Raji (cell line): ENCODE measurements around the gene SERGEF.

Source experiments
- POLR2A ChIP-seq: IDR thresholded peaks from 2 replicates; pipeline ENCODE4 v1.6.1; 2011; ENCODE audit warnings: low read depth, low read length, control low read depth; ENCODE audit not compliant: insufficient read depth

Gene SERGEF

DNA sequence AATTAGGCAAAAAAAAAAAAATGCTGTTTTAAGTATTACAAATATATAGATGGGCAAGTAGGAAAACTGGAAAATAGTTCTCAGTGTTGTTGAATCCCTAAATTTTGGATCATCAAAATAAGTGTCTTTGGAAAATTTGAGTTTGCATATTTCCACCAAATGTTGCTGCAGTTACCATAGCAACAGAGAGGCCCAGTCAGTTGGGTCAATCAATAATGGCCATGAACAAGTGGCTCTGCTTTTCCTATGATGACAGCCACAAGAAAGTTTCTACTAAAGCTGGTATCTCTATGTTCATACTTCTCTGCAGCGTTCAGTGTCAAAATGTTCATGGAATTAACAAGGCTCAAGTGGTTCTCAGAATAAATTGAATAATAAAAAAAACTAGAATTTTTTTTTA is 79.1 kb downstream of the SERGEF start:
- TF ChIP-seq POLR2A: no peak

DNA sequence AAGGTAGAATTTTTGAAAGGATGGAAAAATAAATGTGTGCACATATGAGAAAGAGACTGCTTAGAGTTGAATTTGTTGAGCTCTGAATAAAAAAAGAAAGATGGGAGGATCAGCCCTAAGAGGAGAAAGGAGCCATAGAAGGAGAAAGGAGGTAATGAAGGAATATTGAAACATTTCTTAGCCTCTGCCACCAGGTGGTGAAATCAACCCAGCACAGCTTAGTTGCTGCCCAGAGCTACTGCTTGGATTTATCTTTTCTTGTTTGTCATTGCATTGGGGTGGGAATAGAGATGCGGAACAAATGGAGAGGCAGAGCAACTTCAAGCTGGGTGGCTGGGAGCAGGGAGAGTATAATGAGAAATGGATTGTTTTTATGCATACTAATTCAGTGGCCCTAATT is 80.4 kb downstream of the SERGEF start:
- no peak for TF ChIP-seq POLR2A

DNA sequence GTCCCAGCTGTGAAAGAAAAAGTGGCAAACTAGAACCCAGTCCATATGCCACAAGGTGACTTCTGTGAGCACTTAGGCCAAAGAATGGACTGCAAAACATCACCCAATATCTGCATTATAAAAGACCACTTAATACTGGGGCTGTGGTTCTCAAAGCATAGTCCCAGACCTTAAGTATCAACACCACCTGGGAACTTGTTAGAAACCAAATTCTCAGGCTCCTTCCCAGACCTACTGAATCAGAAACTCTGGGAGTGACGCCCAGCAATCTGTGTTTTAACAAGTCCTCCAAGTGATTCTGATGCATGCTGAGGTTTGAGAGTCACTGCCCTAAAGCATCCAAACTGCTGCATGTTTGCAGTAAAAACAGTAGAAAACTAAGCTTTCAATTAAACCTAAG is 81.3 kb downstream of the SERGEF start:
- no peak for TF ChIP-seq POLR2A

DNA sequence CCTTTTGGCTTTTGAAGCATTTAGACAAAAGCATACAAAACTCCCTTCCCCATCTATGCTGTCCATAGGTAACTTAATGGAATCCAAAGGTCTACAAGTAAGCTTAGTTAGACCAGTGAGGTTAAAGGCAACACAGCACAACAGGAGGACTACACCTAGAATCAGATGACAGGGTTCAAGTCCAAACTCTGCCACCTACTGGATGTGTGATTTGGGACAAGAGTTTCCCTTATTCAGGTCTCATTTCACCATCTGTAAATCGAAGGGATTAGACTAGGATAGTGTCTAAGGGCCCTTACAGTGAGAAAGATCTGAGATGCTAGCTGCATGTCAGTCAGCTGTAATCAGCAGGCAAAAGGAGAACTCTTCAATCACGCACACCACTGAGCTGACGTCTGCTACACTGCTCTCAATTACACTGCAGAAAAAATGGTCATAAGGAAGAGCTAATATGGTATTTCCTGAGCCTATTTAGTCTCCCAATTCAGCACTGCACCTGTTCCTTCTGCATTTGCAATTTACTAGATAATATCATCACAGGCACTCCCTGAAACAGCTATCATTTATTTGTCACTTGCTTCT is 82.2 kb downstream of the SERGEF start:
- no peak for TF ChIP-seq POLR2A

DNA sequence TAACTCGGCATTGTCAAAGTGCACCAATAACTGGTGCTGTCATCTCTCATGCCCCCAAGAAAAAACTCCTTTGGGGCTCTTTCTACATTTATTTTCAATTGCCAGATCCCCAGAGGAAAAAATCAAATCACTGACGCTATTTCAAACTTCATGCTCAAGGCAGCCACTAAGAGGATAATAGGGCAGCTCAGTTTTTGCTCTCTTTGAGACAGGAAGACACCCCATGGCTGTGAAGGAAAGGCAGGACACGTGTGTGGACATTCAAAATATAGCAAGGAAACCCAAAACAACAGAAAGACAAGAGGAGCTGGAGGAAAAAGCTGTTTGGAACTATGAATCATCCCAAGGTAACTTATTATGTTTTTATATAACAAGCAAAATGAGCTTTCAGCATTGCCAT is 83.7 kb downstream of the SERGEF start:
- TF ChIP-seq POLR2A: no peak

DNA sequence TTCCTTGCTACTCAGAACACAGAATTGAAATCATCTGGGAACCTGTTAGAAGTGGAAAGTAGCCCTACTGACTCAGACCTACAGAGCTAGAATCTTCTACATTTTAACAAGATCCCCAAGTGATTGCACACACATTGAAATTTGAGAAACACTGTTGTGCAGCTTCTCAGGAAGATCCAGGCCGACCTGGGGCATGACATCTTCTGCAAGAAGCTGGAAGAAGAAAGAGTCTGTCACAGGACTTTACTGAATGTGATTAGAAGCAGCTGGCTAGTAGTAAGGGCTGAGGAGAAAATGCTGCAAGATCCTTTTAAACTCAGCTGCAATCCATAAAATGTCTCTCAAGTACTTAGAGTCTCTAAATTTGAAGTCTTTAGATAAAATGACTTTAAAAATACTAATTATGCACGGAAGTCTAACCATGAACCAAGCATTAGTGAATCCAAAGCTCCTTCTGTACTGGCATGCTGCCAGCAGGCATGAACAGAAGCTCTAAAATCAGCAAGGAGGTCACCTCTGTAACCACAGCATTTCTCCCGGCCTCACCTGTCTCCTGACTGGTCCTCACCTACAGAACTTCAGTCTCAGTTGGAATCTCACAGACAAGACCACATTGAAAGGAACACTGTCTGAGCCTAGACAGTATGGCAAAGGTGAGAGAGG is 85.0 kb downstream of the SERGEF start:
- TF ChIP-seq POLR2A: no peak

DNA sequence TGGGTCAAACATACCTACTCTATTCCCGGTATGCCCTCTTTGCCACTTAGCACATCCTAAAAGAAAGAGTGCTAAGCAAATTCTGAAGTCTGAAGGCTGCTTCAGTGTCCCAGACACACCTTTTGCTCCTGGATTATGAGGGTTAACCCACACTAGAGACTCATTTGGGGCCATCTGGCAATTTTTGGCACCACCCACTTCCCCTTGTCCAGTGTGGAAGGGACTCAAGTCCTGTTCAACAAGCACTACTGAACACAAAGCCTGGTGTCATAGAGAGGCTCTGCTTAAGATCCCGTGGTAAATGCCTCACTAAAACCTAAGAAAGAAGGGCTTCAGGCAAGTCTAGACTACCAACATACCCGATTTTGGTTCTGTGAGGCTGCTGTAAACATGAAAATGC is 85.8 kb downstream of the SERGEF start:
- no peak for TF ChIP-seq POLR2A

DNA sequence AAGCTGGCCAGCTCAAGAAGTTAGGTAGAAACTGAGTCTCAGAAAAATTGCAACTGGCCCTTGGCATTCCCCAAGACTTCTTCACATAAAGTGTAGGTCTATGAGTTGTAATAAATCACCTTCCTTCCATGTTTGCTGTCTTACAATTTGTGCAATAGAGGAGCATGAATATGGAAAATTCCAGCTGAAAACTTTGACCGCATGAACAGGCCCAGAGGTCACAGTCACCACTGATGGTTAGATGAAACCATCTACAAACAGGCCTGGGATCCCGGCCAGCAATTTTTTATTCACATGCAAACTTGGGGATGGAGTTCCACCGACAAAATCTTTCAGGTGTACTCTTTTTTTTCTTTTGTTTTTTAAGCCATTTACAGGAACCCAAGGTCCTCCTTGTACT is 88.1 kb downstream of the SERGEF start:
- TF ChIP-seq POLR2A: no peak

DNA sequence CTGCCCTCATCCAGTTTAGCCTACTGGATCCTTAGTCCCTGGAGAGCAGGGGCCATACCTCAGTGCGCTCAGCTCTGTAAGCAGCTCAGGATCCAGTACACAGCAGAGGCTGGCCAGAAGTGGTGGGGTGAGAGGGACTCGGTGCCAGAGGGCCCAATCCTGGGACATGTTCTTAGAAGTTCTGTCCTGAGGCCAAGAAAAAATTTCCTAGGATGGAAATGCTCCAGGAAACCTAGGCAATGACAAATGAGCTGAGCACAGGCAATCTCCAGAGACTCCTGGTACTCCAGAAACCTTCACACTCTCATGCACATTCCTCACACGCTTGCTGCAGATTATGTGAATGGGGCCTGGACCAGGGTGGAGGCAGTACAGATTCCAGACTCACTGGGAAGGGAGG is 89.6 kb downstream of the SERGEF start:
- no peak for TF ChIP-seq POLR2A

DNA sequence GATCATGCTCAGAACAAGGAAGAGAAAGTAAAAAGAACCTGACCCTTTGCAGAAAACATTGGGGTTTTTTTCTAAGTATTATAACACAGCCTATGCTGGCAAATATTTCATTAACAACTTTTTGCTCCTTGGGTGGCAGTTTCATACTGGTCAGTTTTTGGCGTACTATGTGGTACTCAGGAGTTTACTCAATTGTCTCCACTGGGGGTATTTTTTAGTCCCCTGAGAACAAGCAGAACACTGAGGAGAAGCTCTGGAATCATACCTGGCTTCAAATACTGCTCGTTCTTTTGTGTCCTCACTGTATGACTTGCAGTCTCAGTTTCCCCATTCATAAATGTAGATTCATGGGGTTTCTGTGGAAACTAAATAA is 90.4 kb downstream of the SERGEF start:
- no peak for TF ChIP-seq POLR2A

DNA sequence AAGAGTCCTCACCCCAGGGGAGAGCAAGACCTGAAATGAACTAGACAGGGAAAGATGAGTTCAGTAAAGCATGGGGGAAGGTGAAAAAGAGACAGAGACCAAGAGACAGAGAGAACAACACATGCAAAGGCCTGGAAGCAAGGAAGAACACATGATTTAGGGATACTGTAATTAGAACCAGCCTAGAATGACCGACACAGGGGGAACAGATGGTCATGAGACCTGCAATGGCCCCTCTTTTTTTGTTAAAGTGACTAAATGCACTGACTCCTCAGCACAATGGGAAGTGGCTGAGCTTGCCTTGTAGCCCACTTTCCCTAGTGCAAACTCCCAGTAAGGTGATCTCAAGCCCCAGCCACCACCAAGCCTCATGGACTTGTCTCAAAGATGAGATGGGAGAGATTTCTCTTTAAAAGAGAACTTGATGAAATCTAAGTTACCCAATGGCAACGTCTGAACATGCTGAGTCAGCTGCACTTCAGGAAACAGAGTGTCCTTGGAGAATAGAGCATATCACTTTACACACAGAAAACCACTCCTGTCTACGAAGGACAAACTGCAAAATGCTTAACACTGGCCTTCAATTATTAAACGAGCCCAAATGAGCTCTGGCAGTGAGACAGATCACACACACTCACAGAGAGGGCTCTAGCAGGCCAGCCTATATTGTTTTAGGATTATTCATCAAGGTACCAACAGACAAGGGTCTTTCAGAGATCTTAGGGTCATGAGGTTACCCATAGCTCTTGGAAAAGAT is 91.0 kb downstream of the SERGEF start:
- TF ChIP-seq POLR2A: no peak

DNA sequence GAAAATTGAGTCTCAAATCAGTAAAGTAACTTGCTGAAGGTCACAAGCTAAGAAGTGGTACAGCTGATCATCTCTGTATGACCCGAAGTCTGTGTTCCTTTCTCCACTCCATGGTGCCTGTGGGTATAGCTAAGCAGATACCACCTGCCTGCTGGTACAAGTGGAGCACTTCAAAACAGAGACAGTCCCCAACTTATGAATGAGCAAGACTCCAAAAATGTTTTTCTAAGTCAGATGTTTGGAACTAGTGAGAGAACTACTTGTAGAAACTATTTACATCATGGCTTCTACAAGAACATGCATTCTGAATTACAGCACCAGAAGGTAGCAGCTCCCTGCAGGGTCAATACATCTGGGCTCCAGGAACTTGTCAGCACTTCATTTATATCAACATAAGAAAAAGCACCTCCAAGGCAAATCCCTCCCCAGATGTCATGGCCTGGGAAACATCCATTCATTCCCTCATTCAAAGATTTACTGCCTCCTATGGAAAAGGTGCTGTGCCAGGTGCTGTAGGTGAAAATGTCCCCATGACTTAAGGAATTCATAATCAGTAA is 94.7 kb downstream of the SERGEF start:
- TF ChIP-seq POLR2A: no peak

DNA sequence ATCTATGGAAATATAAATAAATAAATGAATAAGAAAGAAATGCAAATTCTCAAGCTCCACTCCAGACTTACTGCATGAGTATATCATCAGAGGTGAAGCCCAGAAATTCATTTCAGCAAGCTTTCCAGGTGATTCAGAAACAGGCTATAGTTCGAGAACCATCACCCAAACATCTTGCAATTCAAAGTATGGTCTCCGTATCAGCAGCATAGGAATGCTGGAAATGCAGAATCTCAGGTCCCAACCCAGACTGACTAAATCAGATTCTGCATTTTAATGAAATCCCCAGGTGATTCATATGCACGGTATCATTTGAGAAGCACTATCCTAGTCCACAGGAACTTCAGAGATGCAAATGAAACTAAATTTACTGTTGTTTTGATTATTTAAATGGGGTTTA is 95.3 kb downstream of the SERGEF start:
- TF ChIP-seq POLR2A: no peak

DNA sequence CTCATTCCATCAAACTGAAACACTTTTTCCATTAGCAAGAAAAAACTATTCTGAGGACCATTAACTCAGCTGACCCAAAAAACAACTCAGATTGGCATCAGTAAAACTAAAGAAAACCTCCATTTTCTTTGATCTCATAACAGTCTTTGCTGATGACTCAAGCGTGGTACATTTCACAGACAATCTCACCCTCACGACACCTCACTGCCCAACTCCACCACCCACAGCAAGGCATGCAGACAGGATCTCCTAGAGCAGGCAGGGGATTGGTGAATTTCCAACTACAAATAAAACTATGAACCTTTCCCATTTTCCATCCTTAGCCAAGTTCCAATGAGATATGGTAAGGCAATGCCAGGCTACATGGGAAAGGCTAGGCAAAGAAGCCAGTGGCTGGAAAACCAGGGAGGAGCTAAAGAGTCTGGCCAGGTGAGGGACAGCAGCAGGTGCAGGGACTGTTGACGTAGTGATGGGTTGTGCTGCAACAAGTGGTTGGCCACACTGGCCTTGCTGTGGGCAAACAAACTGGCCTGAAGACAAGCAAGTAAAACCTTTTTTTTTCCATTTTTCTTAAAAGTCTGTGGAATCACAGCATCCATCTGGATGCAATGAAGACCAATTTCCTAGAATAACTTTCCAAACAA is 97.2 kb downstream of the SERGEF start:
- no peak for TF ChIP-seq POLR2A

DNA sequence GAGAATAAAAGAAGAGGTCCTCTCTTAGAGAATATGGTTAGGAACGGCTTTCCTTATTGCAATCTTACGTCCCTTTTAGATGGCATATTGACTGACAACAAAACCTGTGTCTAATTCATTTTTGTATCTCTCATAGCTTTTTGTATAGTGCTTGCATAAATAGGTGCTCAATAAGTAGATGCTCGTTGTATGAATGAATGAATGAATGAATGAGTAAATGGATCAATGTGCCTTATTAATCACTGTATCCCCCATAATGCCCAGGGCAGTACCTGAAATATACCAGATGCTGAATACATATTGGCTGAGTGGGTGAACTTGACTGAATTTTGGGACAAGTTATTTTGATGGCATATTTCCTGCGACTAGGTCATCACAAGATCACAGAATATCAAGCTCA is 97.9 kb downstream of the SERGEF start:
- no peak for TF ChIP-seq POLR2A

DNA sequence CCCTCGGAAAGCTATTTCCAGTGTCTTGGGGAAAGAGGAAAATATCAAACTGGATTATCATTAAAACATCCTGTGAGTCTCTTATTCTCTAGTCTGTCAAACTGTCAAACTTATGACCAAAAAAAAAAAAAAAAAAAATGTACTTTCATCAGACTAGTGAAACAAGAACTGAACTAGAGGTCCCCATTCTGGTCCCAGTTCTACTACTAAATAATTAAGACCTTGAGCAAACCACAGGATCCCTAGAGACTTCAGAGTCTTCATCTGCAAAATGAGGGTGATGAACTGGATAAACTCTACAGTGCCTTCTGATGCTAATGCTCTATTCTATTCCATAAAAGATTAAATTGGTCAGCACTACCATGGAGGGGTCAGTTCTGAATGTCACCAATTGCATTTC is 105.8 kb downstream of the SERGEF start:
- TF ChIP-seq POLR2A: no peak
